Activated T-cell treated with anti-CD3 and anti-CD28 coated beads for 1 hour (primary cell): ENCODE data around the gene COG6.

Experiments
- DNase-seq: peaks from one replicate; pipeline ENCODE4 v3.0.0-alpha.2; 2020; ENCODE audit warnings: low read depth

The COG6 gene

GRCh38 chr13:39682310-39682709, 26.8 kb downstream of the COG6 start:
- no peak for DNase-seq

- no peak for DNase-seq
These were observed 27.3 kb downstream of the COG6 start for GRCh38 chr13:39682788-39683187.

GRCh38 chr13:39684531-39685137, 29.2 kb downstream of the COG6 start:
- no peak for DNase-seq

- DNase-seq = no peak
These were observed 30.2 kb downstream of the COG6 start for GRCh38 chr13:39685652-39686051.

- no peak for DNase-seq
These were observed 32.8 kb downstream of the COG6 start for GRCh38 chr13:39688278-39688677.

GRCh38 chr13:39688699-39689405, 33.4 kb downstream of the COG6 start:
- DNase-seq = no peak

GRCh38 chr13:39692660-39693438, 37.4 kb downstream of the COG6 start:
- DNase-seq = no peak

GRCh38 chr13:39699274-39699673, 43.8 kb downstream of the COG6 start:
- DNase-seq = no peak

GRCh38 chr13:39712626-39713025, 57.2 kb downstream of the COG6 start:
- no peak for DNase-seq

- no peak for DNase-seq
These were observed 73.7 kb downstream of the COG6 start for GRCh38 chr13:39729156-39729555.

GRCh38 chr13:39734952-39735351, 79.5 kb downstream of the COG6 start:
- DNase-seq = no peak

GRCh38 chr13:39737047-39737446, 81.6 kb downstream of the COG6 start:
- DNase-seq = no peak

GRCh38 chr13:39740761-39741160, 85.3 kb downstream of the COG6 start:
- no peak for DNase-seq

GRCh38 chr13:39748961-39749360, 93.5 kb downstream of the COG6 start:
- no peak for DNase-seq

GRCh38 chr13:39749528-39749927, 94.1 kb downstream of the COG6 start:
- DNase-seq = no peak

GRCh38 chr13:39751805-39752204, 96.3 kb downstream of the COG6 start:
- DNase-seq = no peak

- DNase-seq = no peak
These were observed 105.1 kb downstream of the COG6 start for GRCh38 chr13:39760521-39760920.

- no peak for DNase-seq
These were observed 110.5 kb downstream of the COG6 start for GRCh38 chr13:39765801-39766463.

- no peak for DNase-seq
These were observed 111.1 kb downstream of the COG6 start for GRCh38 chr13:39766464-39767158.

GRCh38 chr13:39767791-39768517, 112.5 kb downstream of the COG6 start:
- DNase-seq = no peak

GRCh38 chr13:39768962-39769361, 113.5 kb downstream of the COG6 start:
- no peak for DNase-seq
